ENCODE results near the gene ALPK3.

Gene ALPK3

GRCh38 chr15:84816694-84817465 lies at the start of gene ALPK3:
ALPK3 (plus strand) TSS chr15:84817356; CDS start chr15:84817453, 97 bp downstream.
- DNase-seq: no peak

DNA sequence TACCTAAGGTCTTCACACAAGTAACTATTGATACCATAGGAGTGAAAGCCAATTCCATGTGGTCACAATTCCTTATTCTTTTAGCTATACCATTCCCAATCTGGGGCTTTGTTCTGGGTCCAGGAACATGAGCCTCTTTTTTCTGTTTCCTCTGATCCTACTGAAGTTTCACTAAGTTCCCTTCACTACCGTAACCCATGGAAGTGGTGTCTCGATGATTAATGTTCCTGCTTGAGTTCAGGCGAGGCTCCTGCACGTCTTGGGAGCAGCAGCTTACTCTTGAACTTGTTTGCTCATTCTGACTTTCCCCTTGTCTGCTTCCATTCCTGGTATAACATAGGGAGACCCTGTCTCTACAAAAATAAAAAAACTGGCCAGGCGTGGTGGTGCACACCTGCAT lies 45.1 kb upstream of the ALPK3 start:
- no peak for DNase-seq

- DNase-seq: no peak
Observed at GRCh38 chr15:84772467-84772866, 44.7 kb upstream of the ALPK3 start.

DNA sequence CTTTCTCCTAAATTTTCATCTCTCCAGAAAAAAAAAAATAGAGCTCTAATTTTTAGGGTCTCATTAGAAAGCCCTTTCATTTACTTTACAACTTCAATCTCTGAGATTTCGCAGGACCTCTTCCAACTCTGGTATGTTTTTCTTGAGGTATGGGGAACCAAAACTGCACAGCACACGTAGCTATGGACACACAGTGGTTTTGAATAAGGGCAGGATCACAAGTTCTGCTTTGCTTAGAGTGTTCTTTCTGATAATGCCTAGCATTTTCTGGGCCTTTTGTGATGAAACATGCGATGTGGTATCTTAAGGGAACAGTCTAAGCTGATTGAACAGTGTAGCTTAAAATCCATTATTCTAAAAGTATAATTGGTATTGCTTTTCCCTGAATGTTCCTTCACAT lies 43.4 kb upstream of the ALPK3 start:
- no peak for DNase-seq

DNA sequence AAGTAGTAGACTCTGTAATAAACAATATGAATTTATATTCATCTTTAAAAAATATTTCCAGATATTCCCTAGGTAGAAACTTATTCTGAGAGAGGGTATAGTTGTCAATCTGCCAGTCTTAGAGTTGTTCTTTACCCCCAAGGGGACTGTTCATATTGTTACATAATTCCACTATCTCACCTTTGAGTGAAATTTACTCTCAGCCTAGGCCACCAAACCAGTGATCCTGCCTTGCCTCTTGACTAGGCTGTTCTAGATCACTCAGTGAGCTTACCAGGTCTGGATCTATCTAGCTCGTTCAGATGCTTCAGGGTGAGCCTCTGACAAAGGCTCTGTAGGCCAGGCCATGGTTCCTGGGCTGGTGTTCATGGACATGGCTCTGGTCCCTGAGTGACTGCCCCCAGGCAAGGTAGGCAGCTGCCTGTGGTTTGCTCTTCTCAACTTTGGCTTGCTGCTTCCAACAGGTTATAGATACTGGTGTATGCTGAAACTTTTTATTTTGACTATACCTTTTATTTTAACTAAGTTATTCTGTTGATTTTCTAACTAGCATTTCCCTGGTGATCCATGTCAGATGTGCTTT lies 41.2 kb upstream of the ALPK3 start:
- DNase-seq: no peak

DNA sequence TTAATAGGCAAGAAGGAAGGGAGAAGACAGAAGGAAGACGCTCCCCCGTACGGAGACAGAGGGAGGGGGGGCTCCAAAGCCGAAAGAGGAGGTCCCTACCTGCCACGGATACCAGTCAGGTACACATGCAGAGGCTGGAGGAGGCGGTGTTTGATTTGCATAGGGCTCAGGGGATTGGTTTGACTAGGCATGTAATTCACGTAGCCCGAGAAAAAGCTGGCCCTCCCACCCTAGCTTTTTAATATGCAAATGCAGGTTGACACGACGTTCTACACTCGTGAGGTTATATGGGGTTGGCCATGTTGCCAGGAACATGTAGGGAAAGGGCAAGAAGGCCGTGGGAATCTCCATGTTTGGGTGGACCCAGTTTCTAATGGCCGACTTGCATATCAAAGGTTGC lies 39.0 kb upstream of the ALPK3 start:
- no peak for DNase-seq

DNA sequence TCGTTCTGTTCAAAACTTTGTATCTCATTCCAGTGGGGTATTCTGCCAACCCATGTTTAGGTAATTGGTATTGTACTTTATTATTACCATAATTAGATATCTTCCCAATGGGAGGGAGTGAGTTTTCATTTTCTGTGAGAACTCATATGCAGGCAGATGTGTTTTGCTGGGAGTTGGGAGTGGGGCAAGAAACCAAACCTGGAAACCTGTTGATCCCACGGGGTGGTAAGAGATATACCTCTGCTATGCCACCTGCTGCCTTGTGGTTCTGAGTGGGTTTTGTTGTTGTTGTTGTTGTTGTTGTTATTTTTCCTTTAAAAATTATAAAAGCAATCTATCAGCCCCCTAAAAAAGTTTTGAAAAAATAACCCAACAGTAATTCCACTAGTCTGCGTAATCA lies 36.7 kb upstream of the ALPK3 start:
- DNase-seq: no peak

- DNase-seq: no peak
Observed at GRCh38 chr15:84781495-84781894, 35.7 kb upstream of the ALPK3 start.

GRCh38 chr15:84782346-84782745 lies 34.8 kb upstream of the ALPK3 start:
- DNase-seq: no peak

DNA sequence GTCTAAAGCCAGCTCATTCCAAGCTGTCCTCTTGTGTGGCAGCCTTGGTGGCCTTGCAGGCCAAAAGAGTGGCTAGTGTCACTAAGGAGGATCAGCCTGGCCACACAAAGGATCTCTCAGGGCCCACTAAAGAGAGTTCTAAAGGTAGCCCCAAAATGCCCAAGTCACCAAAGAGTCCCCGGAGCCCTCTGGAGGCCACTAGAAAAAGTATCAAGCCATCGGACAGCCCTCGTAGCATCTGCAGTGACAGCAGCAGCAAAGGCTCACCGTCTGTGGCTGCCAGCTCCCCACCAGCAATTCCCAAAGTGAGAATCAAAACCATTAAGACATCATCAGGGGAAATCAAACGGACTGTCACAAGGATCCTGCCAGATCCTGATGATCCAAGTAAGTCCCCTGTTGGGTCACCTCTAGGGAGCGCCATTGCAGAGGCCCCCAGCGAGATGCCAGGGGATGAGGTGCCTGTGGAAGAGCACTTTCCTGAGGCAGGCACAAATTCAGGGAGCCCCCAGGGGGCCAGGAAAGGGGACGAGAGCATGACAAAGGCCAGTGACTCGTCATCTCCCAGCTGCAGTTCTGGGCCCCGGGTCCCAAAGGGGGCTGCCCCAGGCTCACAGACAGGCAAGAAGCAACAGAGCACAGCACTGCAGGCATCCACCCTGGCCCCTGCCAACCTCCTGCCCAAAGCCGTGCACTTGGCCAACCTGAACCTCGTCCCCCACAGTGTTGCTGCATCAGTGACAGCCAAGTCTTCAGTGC lies 33.5 kb upstream of the ALPK3 start:
- no peak for DNase-seq

- DNase-seq: no peak
Observed at GRCh38 chr15:84784262-84784661, 32.9 kb upstream of the ALPK3 start.

- DNase-seq: no peak
Observed at GRCh38 chr15:84785053-84785452, 32.1 kb upstream of the ALPK3 start.

- DNase-seq: no peak
Observed at GRCh38 chr15:84788500-84788899, 28.7 kb upstream of the ALPK3 start.

- DNase-seq: no peak
Observed at GRCh38 chr15:84789762-84790161, 27.4 kb upstream of the ALPK3 start.

GRCh38 chr15:84790676-84791075 lies 26.5 kb upstream of the ALPK3 start:
- DNase-seq: no peak

DNA sequence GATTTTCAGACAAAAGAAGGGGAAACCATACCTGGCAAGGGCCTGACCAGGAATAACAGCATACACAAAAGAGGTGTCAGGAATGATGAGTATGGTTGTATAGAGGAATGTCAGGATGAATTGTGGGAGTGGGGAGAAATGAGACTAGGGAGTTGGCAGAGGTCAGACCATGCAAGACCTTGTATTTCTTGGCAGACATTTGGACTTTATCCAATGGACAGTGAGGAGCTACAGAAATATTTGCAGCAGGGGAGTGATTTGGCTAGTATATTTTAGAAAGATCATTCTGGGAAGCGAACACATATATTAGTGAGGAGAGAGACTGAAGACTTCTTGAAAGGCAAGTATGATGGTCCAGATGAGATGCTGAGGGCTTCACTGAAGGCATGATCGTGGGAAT lies 25.4 kb upstream of the ALPK3 start:
- no peak for DNase-seq

- no peak for DNase-seq
Observed at GRCh38 chr15:84793431-84794161, 23.6 kb upstream of the ALPK3 start.

DNA sequence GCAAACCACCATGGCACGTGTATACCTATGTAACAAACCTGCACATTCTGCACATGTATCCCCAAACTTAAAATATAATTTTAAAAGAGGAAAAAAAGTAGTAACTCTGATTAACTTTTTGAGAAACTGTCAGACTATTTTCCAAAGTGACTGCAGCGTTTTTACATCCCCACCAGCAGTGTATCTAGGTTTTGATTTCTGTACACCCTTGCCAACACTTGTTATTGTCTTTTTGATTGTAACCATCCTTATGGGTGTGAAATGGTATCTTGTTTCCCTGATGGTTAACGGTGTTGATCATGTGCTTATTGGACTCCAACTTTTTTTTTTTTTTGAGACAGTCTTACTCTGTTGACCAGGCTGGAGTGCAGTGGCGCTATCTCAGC lies 23.0 kb upstream of the ALPK3 start:
- no peak for DNase-seq

- DNase-seq: no peak
Observed at GRCh38 chr15:84795186-84795585, 22.0 kb upstream of the ALPK3 start.

GRCh38 chr15:84797212-84797611 lies 19.9 kb upstream of the ALPK3 start:
- no peak for DNase-seq

DNA sequence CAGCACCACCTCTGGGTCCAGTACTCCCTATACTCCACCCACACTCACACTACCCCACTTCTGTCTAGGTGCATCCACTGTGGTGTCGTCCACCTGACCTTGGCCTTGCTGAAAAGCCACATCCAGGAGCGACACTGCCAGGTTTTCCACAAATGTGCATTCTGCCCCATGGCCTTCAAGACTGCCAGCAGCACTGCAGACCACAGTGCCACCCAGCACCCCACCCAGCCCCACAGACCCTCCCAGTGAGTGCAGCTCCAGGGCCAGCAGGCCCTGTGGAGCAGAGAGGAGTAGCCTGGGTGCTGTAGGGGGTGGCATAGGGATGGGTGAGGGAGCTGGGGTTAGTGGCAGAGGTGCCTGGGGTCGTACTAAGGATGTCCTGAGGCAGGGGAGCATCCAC lies 19.4 kb upstream of the ALPK3 start:
- no peak for DNase-seq

DNA sequence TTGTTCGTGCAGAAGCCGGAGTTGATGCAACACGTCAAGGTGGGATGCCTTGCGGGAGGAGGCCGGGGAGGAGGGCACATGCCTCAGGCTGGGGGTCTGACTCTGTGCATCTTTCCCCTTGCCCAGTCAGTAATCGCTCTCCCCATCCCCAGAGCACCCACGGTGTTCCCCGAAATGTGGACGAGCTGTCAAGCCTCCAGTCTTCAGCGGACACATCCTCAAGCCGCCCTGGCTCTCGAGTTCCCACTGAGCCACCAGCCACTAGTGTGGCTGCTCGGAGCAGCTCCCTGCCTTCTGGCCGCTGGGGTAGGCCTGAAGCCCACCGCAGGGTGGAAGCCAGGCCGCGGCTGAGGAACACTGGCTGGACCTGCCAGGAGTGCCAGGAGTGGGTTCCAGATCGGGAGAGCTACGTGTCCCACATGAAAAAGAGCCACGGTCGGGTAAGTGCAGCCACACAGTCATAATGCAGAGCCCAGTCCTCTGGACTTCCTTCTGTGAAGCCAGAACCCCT lies 18.7 kb upstream of the ALPK3 start:
- no peak for DNase-seq

GRCh38 chr15:84799511-84800187 lies 17.5 kb upstream of the ALPK3 start:
- no peak for DNase-seq
